ENCODE data around the gene CNTNAP4.

Gene CNTNAP4

GRCh38 chr16:76577003-76577402 lies 299.8 kb downstream of the CNTNAP4 start:
- no peak overlapping the region for H3K4me3 ChIP-seq (ENCODE audit: low read depth, low read length)
- TF ChIP-seq CTCF (IDR thresholded peaks at IDR 0.05; ENCODE audit: low read depth, low read length, missing control alignments), result no peak
- DNase-seq (ENCODE audit: low read depth), result no peak
- in situ Hi-C loops (cut with HindIII; ENCODE audit: low sequenced_read_pairs), result loop anchor here (5.0 kb wide), 1 partner anchor 90 kb away; no protein-coding TSS in a partner anchor

- no peak for TF ChIP-seq CTCF (IDR thresholded peaks at IDR 0.05; ENCODE audit: low read depth, low read length, missing control alignments)
- in situ Hi-C loops (cut with HindIII; ENCODE audit: low sequenced_read_pairs), result loop anchor here (5.0 kb wide), 1 partner anchor 92 kb away; no protein-coding TSS in a partner anchor
- no peak for DNase-seq (ENCODE audit: low read depth)
- no peak overlapping the region for H3K4me3 ChIP-seq (ENCODE audit: low read depth, low read length)
These were observed 302.2 kb downstream of the CNTNAP4 start for GRCh38 chr16:76579277-76579922.

DNA sequence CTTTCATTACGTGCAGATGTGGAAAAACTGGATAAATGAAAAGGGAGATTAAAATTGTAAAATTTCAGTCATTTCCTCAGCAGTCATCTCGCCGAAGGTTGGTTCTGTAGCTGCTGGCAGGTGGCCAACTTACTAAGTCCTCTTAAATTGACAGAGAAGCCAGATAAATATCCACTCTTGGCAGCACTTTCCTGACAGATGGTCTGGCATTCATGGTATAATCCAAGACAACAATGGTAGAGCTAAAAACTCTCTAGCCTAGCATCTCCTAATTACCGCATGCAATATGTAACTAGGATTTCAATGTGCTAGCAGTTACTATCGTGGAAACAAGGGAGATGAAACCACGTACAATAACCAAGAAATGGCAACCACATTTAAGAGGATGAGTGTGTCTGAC lies 306.3 kb downstream of the CNTNAP4 start:
- no peak for TF ChIP-seq CTCF (IDR thresholded peaks at IDR 0.05; ENCODE audit: low read depth, low read length, missing control alignments)
- in situ Hi-C loops (cut with HindIII; ENCODE audit: low sequenced_read_pairs), result no loop called here

GRCh38 chr16:76583945-76584344 lies 306.7 kb downstream of the CNTNAP4 start:
- TF ChIP-seq CTCF (IDR thresholded peaks at IDR 0.05; ENCODE audit: low read depth, low read length, missing control alignments), result no peak
- in situ Hi-C loops (cut with HindIII; ENCODE audit: low sequenced_read_pairs), result no loop called here
- DNase-seq (ENCODE audit: low read depth), result no peak
- H3K4me3 ChIP-seq (ENCODE audit: low read depth, low read length), result no peak overlapping the region

More for the DNA sequence above, 306.3 kb downstream of the CNTNAP4 start:
- no peak overlapping the region for H3K4me3 ChIP-seq (ENCODE audit: low read depth, low read length)
- DNase-seq (ENCODE audit: low read depth), result peak; percentile 4

DNA sequence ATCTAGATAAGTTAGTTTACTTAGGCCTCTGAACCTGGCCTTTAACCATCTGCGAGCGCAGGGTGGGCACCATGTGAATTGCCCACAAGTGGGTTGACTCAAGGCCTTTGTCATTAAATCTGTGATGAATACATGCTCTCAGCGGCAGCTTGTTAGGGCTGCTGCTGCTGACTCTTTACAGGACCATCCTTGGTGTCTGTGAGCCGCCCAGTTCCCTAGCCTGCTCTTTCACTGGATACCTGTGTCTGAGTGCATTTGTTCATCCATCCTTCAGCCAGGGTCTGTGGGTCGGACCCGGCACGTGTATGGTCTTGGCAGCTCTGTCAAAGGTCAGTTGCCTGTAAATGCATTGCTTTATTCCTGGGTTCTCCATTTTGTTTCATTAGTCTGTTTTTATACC lies 321.3 kb downstream of the CNTNAP4 start:
- in situ Hi-C loops (cut with HindIII; ENCODE audit: low sequenced_read_pairs), result no loop called here
- no peak for DNase-seq (ENCODE audit: low read depth)
- H3K4me3 ChIP-seq (ENCODE audit: low read depth, low read length), result no peak overlapping the region
- no peak for TF ChIP-seq CTCF (IDR thresholded peaks at IDR 0.05; ENCODE audit: low read depth, low read length, missing control alignments)

DNA sequence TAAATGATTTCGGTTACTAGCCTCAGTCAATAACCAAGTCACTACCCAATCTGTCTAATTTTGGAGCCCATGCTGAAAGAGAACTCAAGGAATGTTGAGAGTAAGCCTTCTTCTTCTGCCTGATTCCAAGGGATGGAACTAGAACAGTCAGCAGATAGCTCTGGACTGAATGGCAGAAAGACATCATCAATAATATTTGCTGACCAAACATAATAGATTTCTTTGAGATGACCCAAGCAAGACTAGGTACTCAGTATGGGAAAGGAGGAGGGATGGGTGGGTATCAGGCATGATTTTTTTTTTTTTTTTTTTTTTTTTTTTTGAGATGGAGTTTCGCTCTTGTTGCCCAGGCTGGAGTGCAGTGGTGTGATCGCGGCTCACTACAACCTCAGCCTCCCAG lies 330.1 kb downstream of the CNTNAP4 start:
- TF ChIP-seq CTCF (IDR thresholded peaks at IDR 0.05; ENCODE audit: low read depth, low read length, missing control alignments), result no peak
- in situ Hi-C loops (cut with HindIII; ENCODE audit: low sequenced_read_pairs), result no loop called here
- no peak overlapping the region for H3K4me3 ChIP-seq (ENCODE audit: low read depth, low read length)
- DNase-seq (ENCODE audit: low read depth), result no peak

Data from astrocyte of the cerebellum (primary cell).